HepG2 (cell line): ENCODE results near the gene MFN2. TPM values are rescaled to one million over a fixed set of nuclear protein-coding genes. Genes with fewer than 3 reads are reported as not detected.
A peak's percentile ranks its signal among the peaks of the same experiment; 100 is the strongest.

ENCODE experiments used
- CBX1 ChIP-seq: IDR thresholded peaks from one replicate; pipeline ENCODE4 v1.6.1; 2016; ENCODE audit warnings: antibody characterized with exemption, low read depth
- FOXM1 ChIP-seq: sonication (generic); formaldehyde crosslinking; IDR thresholded peaks from 2 replicates; pipeline ENCODE4 v1.5.0; 2020; ENCODE audit warnings: missing genetic modification reagents
- GPN1 ChIP-seq: sonication (generic); formaldehyde crosslinking; IDR thresholded peaks from 2 replicates; pipeline ENCODE4 v1.5.1; 2020; ENCODE audit warnings: missing genetic modification reagents, borderline replicate concordance
- HDAC2 ChIP-seq: sonication (generic); formaldehyde crosslinking; IDR thresholded peaks from 2 replicates; pipeline ENCODE4 v1.4.0; 2020; ENCODE audit warnings: missing genetic modification reagents
- KLF11 ChIP-seq: IDR thresholded peaks from 2 replicates; pipeline ENCODE4 v1.6.1; 2016; ENCODE audit warnings: missing compliant biosample characterization
- KLF13 ChIP-seq: sonication (generic); formaldehyde crosslinking; IDR thresholded peaks from 2 replicates; pipeline ENCODE4 v1.4.0; 2020; ENCODE audit warnings: mild to moderate bottlenecking, missing genetic modification reagents
- NR2C2 ChIP-seq: sonication (generic); formaldehyde crosslinking; IDR thresholded peaks from 2 replicates; pipeline ENCODE4 v1.4.0; 2020; ENCODE audit warnings: missing genetic modification reagents, mild to moderate bottlenecking, moderate library complexity, borderline replicate concordance
- SMARCC2 ChIP-seq: fragments of 450-650 bp; IDR thresholded peaks from 2 replicates; pipeline ENCODE4 v1.6.1; 2017; ENCODE audit warnings: antibody characterized with exemption, mild to moderate bottlenecking
- TAF1 ChIP-seq: sonication (generic); formaldehyde crosslinking; IDR thresholded peaks from 2 replicates; pipeline ENCODE4 v1.4.0; 2020; ENCODE audit warnings: missing genetic modification reagents
- XBP1 ChIP-seq: sonication (generic); formaldehyde crosslinking; IDR thresholded peaks from 2 replicates; pipeline ENCODE4 v1.5.0; 2020; ENCODE audit warnings: missing genetic modification reagents
- ZNF33A ChIP-seq: sonication (generic); formaldehyde crosslinking; IDR thresholded peaks from 2 replicates; pipeline ENCODE4 v1.5.1; 2020; ENCODE audit warnings: missing genetic modification reagents, mild to moderate bottlenecking, moderate library complexity, borderline replicate concordance
- ZNF75D ChIP-seq: sonication (generic); formaldehyde crosslinking; IDR thresholded peaks from 2 replicates; pipeline ENCODE4 v1.8.1; 2023; ENCODE audit warnings: missing genetic modification reagents, mild to moderate bottlenecking, borderline replicate concordance
- ZNF761 ChIP-seq: sonication (generic); formaldehyde crosslinking; conservative IDR thresholded peaks from 2 replicates; pipeline ENCODE4 v1.4.0; 2020; ENCODE audit warnings: mild to moderate bottlenecking, missing genetic modification reagents
- ZNF777 ChIP-seq: sonication (generic); formaldehyde crosslinking; IDR thresholded peaks from 2 replicates; pipeline ENCODE4 v1.4.0; 2020; ENCODE audit warnings: missing genetic modification reagents
- ZNF891 ChIP-seq: sonication (generic); formaldehyde crosslinking; IDR thresholded peaks from 2 replicates; pipeline ENCODE4 v1.5.0; 2020; ENCODE audit warnings: mild to moderate bottlenecking, missing genetic modification reagents
- polyA plus RNA-seq, 8 experiments: library from polyadenylated mRNA; depleted of rRNA in 3 of 8; stranded (reverse) in 7 of 8; unstranded in 1 of 8; fragments of >200 nt; fragmentation: Illumina TruSeq in 4 of 8; extraction: Trizol in 4 of 8; gene quantifications; 2 replicates each; pipeline versions ENCODE4 v1.2.1 to v1.2.3, GENCODE V29; 2011 to 2016; ENCODE audit warnings: low read depth in 4 of 8, missing spikeins in 1 of 8, mixed read lengths in 1 of 8; ENCODE audit not compliant: insufficient read depth in 1 of 8
- total RNA-seq, 5 experiments: library from RNA; depleted of rRNA; stranded (reverse); fragments of >200 nt; fragmentation: Illumina TruSeq; extraction: Trizol; gene quantifications; 2 replicates each; pipeline ENCODE4 v1.2.3, GENCODE V29; 2016; ENCODE audit warnings: low read depth in 1 of 5
- TF ChIP-seq, protein P1 (sequence below): IDR thresholded peaks from 2 replicates; pipeline ENCODE4 v1.6.1; 2016; ENCODE audit warnings: missing compliant biosample characterization, missing genetic modification reagents, borderline replicate concordance
- TF ChIP-seq, protein P2 (sequence below): sonication (generic); formaldehyde crosslinking; IDR thresholded peaks from 2 replicates; pipeline ENCODE4 v1.4.0; 2020; ENCODE audit warnings: missing genetic modification reagents
- TF ChIP-seq, protein P3 (sequence below): sonication (generic); formaldehyde crosslinking; IDR thresholded peaks from 2 replicates; pipeline ENCODE4 v1.5.0; 2020; ENCODE audit warnings: mild to moderate bottlenecking, missing genetic modification reagents, borderline replicate concordance
- TF ChIP-seq, protein P4 (sequence below): sonication (generic); formaldehyde crosslinking; IDR thresholded peaks from 2 replicates; pipeline ENCODE4 v1.8.0; 2022; ENCODE audit warnings: missing genetic modification reagents, mild to moderate bottlenecking, inconsistent platforms, borderline replicate concordance
- TF ChIP-seq, protein P5 (sequence below): IDR thresholded peaks from 2 replicates; pipeline ENCODE4 v1.6.1; 2016

Gene MFN2
- total and polyA plus RNA-seq, 2 of the 13 experiments (the other 11 are each of a cell fraction or from before 2014, with no cell fraction given): 38.7 to 60.9 TPM

DNA sequence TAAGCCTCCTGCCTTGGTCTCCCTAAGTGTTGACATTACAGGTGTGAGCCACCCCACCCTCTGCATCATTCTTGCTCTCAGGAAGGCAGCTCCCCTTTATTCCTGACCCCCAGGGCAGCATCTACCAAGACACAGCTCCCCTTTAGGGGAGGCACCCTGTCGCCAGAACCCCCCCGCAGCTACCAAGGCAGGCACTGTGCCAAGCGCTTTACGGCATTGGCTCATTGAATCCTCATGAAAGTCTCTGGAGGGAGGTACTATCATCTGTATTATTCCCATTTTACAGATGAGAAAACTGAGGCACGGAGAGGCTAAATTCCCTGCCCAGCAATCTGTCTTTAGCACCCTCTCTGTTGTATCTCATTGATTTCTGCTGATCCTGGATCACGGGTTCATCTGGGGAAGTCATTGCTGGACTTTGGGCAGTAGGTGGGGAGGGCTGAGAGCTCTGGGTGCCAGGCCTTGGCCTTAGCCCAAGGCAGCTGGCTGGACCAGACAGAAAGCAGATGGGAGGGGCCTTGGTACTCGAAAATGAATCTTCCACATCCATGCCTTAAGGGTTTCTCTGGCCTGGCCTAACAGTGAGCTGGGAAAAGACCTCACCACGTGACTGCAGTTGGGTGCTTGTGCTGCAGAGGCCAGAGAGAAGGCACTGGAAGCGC lies 39.9 kb upstream of the MFN2 start (continued):
- TF ChIP-seq, protein P1, sequence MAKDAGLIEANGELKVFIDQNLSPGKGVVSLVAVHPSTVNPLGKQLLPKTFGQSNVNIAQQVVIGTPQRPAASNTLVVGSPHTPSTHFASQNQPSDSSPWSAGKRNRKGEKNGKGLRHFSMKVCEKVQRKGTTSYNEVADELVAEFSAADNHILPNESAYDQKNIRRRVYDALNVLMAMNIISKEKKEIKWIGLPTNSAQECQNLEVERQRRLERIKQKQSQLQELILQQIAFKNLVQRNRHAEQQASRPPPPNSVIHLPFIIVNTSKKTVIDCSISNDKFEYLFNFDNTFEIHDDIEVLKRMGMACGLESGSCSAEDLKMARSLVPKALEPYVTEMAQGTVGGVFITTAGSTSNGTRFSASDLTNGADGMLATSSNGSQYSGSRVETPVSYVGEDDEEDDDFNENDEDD: no peak
- TF ChIP-seq ZNF777 (CRISPR knock-in tag) (no peak), KLF11 (CRISPR knock-in tag) (no peak), ZNF75D (CRISPR knock-in tag) (no peak), KLF13 (CRISPR knock-in tag) (no peak), ZNF891 (CRISPR knock-in tag) (no peak), NR2C2 (CRISPR knock-in tag) (no peak), ZNF33A (CRISPR knock-in tag) (no peak), GPN1 (CRISPR knock-in tag) (no peak), TAF1 (CRISPR knock-in tag) (no peak), CBX1 (no peak), HDAC2 (peak; percentile 53; the same call in 1 of the 2 replicates), FOXM1 (CRISPR knock-in tag) (no peak), XBP1 (CRISPR knock-in tag) (no peak), ZNF761 (no peak), SMARCC2 (no peak)
- TF ChIP-seq, protein P2, sequence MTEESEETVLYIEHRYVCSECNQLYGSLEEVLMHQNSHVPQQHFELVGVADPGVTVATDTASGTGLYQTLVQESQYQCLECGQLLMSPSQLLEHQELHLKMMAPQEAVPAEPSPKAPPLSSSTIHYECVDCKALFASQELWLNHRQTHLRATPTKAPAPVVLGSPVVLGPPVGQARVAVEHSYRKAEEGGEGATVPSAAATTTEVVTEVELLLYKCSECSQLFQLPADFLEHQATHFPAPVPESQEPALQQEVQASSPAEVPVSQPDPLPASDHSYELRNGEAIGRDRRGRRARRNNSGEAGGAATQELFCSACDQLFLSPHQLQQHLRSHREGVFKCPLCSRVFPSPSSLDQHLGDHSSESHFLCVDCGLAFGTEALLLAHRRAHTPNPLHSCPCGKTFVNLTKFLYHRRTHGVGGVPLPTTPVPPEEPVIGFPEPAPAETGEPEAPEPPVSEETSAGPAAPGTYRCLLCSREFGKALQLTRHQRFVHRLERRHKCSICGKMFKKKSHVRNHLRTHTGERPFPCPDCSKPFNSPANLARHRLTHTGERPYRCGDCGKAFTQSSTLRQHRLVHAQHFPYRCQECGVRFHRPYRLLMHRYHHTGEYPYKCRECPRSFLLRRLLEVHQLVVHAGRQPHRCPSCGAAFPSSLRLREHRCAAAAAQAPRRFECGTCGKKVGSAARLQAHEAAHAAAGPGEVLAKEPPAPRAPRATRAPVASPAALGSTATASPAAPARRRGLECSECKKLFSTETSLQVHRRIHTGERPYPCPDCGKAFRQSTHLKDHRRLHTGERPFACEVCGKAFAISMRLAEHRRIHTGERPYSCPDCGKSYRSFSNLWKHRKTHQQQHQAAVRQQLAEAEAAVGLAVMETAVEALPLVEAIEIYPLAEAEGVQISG (CRISPR knock-in tag): peak; percentile 23; the same call in 1 of the 2 replicates
- TF ChIP-seq, protein P3, sequence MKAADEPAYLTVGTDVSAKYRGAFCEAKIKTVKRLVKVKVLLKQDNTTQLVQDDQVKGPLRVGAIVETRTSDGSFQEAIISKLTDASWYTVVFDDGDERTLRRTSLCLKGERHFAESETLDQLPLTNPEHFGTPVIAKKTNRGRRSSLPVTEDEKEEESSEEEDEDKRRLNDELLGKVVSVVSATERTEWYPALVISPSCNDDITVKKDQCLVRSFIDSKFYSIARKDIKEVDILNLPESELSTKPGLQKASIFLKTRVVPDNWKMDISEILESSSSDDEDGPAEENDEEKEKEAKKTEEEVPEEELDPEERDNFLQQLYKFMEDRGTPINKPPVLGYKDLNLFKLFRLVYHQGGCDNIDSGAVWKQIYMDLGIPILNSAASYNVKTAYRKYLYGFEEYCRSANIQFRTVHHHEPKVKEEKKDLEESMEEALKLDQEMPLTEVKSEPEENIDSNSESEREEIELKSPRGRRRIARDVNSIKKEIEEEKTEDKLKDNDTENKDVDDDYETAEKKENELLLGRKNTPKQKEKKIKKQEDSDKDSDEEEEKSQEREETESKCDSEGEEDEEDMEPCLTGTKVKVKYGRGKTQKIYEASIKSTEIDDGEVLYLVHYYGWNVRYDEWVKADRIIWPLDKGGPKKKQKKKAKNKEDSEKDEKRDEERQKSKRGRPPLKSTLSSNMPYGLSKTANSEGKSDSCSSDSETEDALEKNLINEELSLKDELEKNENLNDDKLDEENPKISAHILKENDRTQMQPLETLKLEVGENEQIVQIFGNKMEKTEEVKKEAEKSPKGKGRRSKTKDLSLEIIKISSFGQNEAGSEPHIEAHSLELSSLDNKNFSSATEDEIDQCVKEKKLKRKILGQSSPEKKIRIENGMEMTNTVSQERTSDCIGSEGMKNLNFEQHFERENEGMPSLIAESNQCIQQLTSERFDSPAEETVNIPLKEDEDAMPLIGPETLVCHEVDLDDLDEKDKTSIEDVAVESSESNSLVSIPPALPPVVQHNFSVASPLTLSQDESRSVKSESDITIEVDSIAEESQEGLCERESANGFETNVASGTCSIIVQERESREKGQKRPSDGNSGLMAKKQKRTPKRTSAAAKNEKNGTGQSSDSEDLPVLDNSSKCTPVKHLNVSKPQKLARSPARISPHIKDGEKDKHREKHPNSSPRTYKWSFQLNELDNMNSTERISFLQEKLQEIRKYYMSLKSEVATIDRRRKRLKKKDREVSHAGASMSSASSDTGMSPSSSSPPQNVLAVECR (CRISPR knock-in tag): no peak; the same call in 1 of the 2 replicates
- TF ChIP-seq, protein P4, sequence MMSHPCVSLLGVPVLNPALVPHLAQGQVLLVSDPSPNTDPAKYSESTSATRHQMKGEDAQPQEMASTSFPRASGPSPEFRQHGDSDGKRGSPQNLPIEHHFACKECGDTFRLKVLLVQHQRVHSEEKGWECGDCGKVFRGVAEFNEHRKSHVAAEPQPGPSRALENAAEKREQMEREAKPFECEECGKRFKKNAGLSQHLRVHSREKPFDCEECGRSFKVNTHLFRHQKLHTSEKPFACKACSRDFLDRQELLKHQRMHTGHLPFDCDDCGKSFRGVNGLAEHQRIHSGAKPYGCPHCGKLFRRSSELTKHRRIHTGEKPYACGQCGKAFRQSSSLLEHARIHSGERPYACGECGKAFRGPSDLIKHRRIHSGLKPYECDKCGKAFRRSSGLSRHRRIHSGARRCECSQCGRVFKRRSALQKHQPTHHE (CRISPR knock-in tag): no peak
- TF ChIP-seq, protein P5, sequence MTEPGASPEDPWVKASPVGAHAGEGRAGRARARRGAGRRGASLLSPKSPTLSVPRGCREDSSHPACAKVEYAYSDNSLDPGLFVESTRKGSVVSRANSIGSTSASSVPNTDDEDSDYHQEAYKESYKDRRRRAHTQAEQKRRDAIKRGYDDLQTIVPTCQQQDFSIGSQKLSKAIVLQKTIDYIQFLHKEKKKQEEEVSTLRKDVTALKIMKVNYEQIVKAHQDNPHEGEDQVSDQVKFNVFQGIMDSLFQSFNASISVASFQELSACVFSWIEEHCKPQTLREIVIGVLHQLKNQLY (CRISPR knock-in tag): no peak
